ENCODE measurements around the gene IL1RAPL2.
"Not testable (repeated sequence)": the region's sequence is repeated elsewhere in the genome, so short reads cannot be mapped to it uniquely, and the experiment has no call there.

The IL1RAPL2 gene

DNA sequence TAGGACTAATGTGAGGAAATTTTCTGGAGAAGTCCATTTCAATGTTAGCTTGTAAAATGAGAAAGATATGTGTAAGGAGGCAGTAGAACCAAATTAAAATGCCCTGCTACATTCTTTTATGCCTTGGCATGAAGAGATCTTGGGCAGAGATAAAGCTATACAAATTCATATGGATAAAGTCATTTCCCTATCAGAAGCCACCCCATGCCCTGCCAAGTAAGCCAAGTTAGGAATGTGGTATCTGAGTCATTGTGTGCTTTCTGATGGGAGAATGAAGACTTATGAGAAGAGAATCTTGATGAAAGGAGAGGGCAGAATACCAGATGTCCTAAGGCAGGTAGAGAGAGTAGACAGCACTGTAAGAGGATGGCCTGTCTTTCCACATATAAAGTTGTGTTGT is 570.8 kb downstream of the IL1RAPL2 start:
- in situ Hi-C loops (cut with MboI; ENCODE audit: low sequenced_read_pairs), result no loop called here

GRCh38 chrX:105150036-105150435 is 584.0 kb downstream of the IL1RAPL2 start:
- in situ Hi-C loops (cut with MboI; ENCODE audit: low sequenced_read_pairs), result no loop called here

- in situ Hi-C loops (cut with MboI; ENCODE audit: low sequenced_read_pairs), result no loop called here
Measured at GRCh38 chrX:105150557-105150956, 584.6 kb downstream of the IL1RAPL2 start.

DNA sequence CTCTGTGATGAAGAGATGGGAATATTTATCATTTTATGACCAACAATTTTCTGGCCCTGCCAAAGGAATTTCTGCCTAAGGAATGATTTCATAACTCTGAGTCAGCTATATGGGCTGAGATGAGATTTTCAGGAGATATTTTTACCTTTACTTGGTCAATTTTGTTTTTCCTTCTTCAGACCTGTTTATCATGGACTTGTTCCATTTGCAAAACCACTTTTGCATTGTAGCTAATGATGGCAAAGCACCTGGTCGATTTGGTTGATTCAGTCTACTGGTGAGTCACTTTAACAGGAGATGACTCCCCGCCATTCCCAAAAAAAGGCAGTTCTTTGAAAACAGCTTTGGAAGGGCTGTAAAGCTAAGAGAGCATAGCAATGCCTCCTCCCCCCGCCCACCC is 601.2 kb downstream of the IL1RAPL2 start:
- in situ Hi-C loops (cut with MboI; ENCODE audit: low sequenced_read_pairs), result no loop called here

DNA sequence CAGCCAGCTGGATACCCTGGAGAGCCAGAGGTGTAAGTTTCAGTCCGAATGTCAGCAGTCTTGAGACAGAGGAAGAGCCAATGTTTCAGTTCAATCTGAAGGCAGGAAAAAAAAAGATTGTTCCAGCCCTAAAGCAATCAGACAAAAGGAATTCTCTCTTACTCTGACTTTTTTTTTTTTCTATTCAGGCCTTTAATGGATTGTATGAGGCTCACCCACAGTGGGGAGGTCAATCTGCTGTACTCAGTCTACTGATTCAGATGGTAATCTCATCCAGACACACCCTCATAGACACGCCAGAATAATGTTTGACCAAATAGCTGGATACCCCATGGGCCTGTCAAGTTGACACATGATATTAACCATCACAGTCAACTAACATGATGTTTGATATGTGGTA is 602.6 kb downstream of the IL1RAPL2 start:
- in situ Hi-C loops (cut with MboI; ENCODE audit: low sequenced_read_pairs), result no loop called here

- in situ Hi-C loops (cut with MboI; ENCODE audit: low sequenced_read_pairs), result no loop called here
Measured at GRCh38 chrX:105173071-105173470, 607.1 kb downstream of the IL1RAPL2 start.

DNA sequence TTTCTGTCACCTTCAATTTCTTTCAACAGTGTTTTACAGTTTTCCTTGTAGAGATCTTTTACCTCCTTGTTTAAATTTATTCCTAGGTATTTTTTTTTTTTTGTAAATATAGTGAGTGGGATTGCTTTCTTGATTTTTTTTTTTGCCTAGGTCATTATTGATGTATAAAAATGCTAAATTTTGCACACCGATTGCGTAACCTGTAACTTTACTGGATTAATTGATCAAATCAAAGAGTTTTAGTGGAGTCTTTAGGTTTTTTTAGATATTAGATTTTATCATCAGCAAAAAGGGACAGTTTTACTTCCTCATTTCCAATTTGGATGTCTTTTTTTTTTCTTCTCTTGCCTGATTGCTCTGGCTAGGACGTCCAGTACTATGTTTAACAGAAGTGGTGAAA is 613.6 kb downstream of the IL1RAPL2 start:
- in situ Hi-C loops (cut with MboI; ENCODE audit: low sequenced_read_pairs), result no loop called here

GRCh38 chrX:105189093-105189492 is 623.1 kb downstream of the IL1RAPL2 start:
- in situ Hi-C loops (cut with MboI; ENCODE audit: low sequenced_read_pairs), result no loop called here

GRCh38 chrX:105190252-105190853 is 624.4 kb downstream of the IL1RAPL2 start:
- in situ Hi-C loops (cut with MboI; ENCODE audit: low sequenced_read_pairs), result no loop called here

DNA sequence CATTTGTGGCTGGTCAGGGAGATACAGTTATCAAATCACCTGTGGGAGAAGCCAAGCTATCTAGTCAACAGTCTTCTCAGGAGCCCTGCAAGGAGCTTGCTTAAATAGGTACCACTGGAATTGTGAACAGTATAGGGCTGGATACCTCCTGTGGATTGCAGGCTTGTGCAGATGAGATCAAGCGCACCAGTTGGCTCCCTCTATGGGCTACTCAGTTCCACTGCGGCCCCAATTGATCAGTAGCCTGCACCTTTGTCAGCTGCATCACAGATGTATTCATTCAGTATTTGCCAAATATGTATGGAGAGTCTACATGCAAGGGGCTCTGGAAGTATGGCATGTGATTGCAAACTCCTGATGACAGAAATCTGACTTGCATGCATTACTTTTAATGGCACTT is 625.9 kb downstream of the IL1RAPL2 start:
- in situ Hi-C loops (cut with MboI; ENCODE audit: low sequenced_read_pairs), result no loop called here

- in situ Hi-C loops (cut with MboI; ENCODE audit: low sequenced_read_pairs), result no loop called here
Measured at GRCh38 chrX:105209406-105209805, 643.4 kb downstream of the IL1RAPL2 start.

DNA sequence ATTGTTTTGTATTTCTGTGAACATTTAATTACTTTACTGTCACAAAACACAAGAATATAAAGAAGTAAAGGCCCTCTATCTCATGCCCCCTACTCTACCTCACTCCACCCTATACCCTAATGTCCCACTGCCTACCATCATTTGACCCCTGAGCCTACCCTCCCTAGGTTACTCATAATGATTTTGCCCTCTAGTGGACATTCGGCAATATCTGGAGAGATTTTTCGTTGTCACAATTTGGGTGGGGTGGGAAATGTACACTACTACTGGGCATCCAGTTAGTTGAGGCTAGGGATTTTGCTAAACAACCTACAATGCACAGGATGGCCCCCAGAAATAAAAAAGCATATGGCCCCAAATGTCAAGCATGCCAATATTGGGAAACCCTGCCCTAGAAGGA is 644.3 kb downstream of the IL1RAPL2 start:
- in situ Hi-C loops (cut with MboI; ENCODE audit: low sequenced_read_pairs), result no loop called here

DNA sequence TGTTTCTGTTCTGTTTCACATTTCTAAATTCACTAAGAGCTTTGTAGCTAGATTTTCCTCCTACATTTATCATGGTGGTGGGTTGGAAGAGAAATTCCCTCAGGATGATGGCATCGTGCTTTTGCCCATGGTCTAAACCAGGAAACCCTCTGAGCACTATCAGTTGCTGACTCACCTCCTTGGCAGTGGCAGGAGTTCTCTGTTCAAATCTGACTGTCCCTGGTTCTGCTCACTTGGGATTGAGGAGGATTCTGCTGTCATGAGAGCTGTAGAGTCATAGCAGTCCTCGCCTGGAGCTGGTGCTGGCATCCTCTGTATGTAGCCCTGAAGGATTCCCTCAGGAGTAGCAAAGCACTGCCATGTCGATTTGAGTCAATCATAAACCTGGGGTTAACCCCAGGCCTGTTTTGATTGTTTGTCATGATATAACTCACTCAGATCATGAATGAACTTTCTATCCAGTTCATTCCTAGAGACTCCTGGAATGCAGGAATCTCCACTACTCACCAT is 645.1 kb downstream of the IL1RAPL2 start:
- in situ Hi-C loops (cut with MboI; ENCODE audit: low sequenced_read_pairs), result no loop called here

GRCh38 chrX:105219454-105220401 is 653.7 kb downstream of the IL1RAPL2 start:
- in situ Hi-C loops (cut with MboI; ENCODE audit: low sequenced_read_pairs), result no loop called here

DNA sequence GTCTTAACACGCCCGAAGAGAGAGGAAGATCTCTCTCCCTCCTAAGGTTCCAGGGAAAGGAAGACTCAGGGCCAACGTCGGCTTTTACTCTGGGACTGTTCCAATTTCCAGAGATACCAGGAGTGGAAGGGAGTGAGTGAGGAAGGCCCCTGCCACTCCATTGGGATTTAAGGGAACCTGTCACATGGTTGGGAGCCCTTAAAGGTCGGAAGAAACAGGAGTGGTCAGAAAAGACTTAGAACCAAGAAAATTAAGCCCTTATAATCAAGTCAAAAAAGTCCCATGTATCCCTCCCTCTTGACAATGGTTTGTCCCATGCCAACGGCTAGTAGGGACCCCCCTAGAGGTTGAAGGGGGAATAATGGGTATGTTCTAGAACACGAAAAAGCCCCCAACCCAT is 654.6 kb downstream of the IL1RAPL2 start, which contains the start of gene TEX13A:
Gene TEX13A (minus strand): TSS at position 59 of the 400 bp plus-strand sequence. CDS start 297 bp downstream, outside the sequence.
- in situ Hi-C loops (cut with MboI; ENCODE audit: low sequenced_read_pairs), result no loop called here

GRCh38 chrX:105221374-105221773 is 655.4 kb downstream of the IL1RAPL2 start:
- in situ Hi-C loops (cut with MboI; ENCODE audit: low sequenced_read_pairs), result no loop called here

DNA sequence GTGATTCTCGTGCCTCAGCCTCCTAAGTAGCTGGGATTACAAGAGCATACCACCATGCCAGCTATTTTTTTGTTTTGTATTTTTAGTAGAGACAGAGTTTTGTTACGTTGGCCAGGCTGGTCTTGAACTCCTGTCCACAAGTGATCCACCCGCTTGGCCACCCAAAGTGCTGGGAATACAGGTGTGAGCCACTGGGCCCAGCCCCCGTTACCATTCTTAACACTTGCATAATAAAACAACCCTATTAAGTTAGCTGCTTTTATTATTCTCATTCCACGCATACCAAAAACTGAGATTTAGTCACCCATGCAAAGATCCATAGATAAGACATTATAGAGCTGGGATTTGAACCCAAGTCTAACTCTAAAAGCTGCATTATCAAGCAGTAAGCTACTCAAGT is 660.5 kb downstream of the IL1RAPL2 start:
- in situ Hi-C loops (cut with MboI; ENCODE audit: low sequenced_read_pairs), result no loop called here

DNA sequence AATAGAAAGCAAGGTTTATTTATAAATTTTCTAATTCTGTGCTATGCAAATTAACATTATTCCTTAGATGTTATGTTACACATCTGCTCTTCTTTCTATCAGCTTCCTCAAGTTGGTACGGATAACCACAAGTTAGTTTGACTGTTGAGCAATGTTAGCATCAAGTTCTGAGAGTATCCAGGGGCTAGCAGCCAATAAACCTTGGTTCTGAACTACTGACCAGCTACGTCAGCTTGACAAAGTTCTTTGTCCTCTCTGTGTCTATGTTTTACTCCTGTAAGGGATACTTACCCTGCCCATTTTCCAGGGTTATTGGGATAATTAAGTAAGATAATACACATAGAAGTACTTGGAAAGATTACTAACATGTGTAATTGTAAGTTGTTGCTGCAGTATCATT is 662.6 kb downstream of the IL1RAPL2 start:
- in situ Hi-C loops (cut with MboI; ENCODE audit: low sequenced_read_pairs), result no loop called here

DNA sequence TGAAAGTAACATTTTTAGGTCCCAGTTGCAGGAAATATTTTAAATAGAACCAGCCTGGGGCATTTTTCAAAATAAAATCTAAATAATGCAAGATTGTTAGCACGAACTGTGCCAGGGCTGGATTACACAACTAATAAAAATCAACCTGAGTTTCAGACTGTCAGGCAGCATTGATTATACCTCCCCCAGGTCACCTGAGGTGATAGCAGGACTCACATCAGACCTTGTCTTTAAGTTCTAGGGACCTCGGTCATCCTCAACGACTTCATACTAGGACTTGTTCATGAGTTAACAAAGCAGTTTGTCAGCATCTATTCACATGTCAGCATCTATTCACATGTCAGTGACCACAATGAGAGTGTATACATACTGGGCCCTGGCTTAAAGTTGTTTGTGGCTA is 663.1 kb downstream of the IL1RAPL2 start:
- in situ Hi-C loops (cut with MboI; ENCODE audit: low sequenced_read_pairs), result no loop called here

DNA sequence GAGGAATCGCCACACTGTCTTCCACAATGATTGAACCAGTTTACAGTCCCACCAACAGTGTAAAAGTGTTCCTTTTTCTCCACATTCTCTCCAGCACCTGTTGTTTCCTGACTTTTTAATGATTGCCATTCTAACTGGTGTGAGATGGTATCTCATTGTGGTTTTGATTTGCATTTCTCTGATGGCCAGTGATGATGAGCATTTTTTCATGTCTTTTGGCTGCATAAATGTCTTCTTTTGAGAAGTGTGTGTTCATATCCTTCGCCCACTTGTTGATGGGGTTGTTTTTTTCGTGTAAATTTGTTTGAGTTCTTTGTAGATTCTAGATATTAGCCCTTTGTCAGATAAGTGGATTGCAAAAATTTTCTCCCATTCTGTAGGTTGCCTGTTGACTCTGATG is 671.4 kb downstream of the IL1RAPL2 start:
- in situ Hi-C loops (cut with MboI; ENCODE audit: low sequenced_read_pairs), result not testable (repeated sequence)

- in situ Hi-C loops (cut with MboI; ENCODE audit: low sequenced_read_pairs), result no loop called here
Measured at GRCh38 chrX:105241056-105241455, 675.1 kb downstream of the IL1RAPL2 start.

Data from HL-60/S4 (cell line).